Cardiac fibroblast (primary cell): ENCODE results near the gene EIF1AD.
A peak's percentile ranks its signal among the peaks of the same experiment; 100 is the strongest.

ENCODE experiments used
- DNase-seq, 2 donors: peaks; one replicate each; pipeline versions ENCODE4 v3.0.0 to v3.0.0-alpha.2; 2010; ENCODE audit warnings: low read depth in 2 of 2
- H3K4me3 ChIP-seq, 2 donors: replicated peaks in 1 of 2; 1 replicate in 1 of 2; 2 replicates in 1 of 2; pipeline ENCODE4 v1.5.1; 2011; ENCODE audit warnings: low read depth in 2 of 2, low read length in 2 of 2, mild to moderate bottlenecking in 2 of 2, moderate library complexity in 1 of 2
- TF ChIP-seq, protein P1 (sequence below): IDR thresholded peaks from one replicate; pipeline ENCODE4 v1.5.1; 2011; ENCODE audit warnings: low read depth, mild to moderate bottlenecking, low read length, inconsistent platforms

Gene EIF1AD

DNA sequence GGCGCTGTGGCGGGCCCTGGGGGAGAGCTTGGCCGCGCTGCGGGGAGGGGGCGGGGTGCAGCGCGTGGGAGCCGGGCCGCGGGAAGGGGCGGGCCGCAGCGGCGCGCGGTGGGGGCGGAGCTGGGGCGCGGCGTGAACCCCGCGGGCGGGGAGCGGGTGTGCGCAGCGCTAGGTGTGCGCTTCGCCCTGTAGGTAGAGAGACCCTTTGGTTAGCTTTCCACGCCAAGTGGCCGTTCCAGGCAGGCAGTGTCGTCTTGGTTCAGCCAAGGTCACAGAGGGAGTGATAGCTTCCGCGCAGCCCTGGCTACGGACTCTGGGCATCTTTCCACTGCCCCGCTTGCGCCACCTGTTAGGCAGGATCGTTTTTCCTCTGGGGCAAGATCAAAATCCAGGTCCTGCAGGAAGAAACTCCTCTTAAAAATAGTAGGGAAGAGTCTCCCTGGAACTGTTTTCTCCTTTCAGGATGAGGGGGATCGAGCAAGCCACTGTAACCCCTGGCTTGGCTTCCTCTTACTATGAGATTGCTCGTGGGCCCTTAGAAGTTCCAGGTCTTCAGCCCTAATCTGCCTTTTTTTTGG lies 780 bp upstream of the EIF1AD start:
- TF ChIP-seq, protein P1, sequence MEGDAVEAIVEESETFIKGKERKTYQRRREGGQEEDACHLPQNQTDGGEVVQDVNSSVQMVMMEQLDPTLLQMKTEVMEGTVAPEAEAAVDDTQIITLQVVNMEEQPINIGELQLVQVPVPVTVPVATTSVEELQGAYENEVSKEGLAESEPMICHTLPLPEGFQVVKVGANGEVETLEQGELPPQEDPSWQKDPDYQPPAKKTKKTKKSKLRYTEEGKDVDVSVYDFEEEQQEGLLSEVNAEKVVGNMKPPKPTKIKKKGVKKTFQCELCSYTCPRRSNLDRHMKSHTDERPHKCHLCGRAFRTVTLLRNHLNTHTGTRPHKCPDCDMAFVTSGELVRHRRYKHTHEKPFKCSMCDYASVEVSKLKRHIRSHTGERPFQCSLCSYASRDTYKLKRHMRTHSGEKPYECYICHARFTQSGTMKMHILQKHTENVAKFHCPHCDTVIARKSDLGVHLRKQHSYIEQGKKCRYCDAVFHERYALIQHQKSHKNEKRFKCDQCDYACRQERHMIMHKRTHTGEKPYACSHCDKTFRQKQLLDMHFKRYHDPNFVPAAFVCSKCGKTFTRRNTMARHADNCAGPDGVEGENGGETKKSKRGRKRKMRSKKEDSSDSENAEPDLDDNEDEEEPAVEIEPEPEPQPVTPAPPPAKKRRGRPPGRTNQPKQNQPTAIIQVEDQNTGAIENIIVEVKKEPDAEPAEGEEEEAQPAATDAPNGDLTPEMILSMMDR: peak; percentile 21
- DNase-seq: peak; percentile 45 to 46
- peak overlapping the region; percentile 67 to 91 for H3K4me3 ChIP-seq

DNA sequence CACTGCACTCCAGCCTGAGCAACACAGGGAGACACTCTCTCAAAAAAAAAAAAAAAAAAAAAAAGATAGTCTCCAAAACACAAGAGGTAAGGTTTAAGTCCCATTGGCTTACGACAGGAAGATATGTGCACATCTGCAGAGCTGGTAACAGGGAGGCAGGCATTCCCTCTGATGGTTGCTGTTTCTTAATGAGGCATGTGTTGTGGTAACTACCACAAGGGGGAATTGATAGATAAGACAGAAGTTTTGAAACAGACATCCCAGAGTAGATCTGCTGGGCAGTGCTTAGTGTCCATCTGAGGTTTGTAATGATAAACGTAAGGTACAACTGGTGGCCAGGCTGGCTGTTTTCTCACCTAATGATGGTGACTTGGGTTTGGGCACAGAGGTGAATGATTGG lies 4.7 kb downstream of the EIF1AD start:
- TF ChIP-seq, protein P1: no peak
- H3K4me3 ChIP-seq: no peak overlapping the region
- peak in 1 of 2 donors; percentile 15 for DNase-seq

DNA sequence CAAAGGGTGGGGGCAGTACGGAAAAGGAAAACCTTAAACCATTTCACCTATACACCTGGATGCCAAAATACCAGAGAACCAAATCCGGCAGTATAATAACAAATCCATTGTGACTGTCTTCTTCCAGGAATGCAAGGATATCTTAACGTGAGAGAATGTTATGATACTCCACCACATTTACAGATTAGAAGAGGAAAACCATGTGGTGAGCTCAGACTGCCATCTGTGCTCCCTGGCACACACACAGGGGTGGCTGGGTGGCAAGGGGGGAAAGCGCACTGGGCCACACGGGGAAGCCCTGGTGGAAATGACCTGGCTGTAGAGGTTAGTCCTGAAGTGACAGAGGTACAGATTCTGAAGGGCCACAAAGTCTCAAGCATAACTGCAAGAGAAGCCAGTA lies 9.9 kb downstream of the EIF1AD start:
- H3K4me3 ChIP-seq: no peak overlapping the region
- DNase-seq: no peak
- TF ChIP-seq, protein P1: no peak

DNA sequence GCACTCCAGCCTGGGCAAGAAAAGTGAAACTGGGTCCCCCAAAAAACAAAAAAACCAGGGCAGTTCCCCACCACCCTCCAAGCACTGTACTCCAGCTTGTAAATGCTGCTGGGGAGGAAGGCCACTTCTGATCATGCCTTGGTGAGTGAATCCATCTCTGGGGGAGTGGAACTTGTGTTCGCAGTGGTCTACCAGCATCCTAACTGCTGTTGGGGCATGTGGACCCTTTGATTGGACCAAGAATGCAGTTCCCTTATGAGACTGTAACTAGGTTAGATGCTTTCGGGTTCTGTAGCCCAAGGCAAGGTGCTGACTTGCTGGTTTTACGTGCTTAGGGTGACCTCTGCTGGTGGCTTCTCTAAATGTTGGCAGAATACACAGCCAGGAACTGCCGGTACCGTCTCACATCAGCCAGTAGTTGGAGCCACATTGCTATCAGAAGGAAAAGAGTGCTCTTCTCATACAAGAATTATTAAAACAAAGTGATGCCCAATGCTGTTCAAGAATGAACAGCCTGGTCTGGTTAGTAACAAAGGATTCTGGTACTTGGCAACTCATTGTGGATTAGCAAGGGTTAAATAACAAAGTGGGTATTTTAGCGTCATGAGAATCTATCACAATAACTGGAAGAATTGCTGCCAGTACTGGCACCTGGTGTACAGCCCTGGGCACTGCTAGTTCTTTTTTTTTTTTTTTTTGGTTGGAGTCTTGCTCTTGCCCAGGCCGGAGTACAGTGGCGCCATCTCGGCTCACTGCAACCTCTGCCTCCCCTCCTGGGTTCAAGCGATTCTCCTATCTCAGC lies 13.0 kb downstream of the EIF1AD start:
- no peak overlapping the region for H3K4me3 ChIP-seq
- TF ChIP-seq, protein P1: peak; percentile 82

DNA sequence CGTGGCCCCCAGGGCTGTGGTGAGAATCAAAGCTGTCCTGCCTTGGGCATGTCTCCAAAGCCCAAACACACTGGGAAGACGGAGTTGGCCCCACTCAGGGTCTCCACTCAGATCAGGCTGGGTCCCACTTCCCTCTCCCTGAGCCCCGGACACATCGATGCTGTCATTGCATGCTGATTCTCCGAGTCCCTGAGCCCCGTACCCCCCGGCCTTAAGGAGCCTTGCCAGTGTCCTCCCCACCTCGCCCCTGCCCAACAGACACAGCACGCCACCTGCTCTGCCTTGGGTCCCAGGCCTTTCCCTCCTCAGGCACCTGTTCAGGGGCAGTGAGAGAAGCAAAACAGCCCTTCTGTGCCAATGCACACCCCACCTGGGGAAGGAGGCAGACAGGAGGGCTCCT lies 14.6 kb downstream of the EIF1AD start:
- H3K4me3 ChIP-seq: no peak overlapping the region
- TF ChIP-seq, protein P1: no peak
- no peak for DNase-seq

More for the DNA sequence above, 13.0 kb downstream of the EIF1AD start:
- peak; percentile 98 for DNase-seq

DNA sequence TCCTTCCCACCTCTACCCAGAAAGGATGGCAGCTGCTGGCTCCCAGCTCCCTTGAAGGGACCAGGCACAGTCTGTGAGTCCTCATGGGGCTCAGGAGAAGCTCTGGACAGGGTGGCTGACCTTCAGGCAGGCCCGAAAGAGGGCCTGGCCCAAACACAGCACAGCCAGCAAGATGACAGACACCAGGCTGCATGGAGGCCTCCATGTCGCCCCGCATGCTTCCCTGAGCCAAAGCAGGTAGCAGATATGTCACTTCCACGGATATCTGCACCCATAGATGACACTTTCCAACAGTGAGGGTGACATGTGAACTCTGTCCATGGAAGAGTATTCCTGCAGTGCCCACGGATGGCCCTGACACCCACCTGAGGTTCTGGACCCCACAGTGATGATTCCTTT lies 18.4 kb downstream of the EIF1AD start:
- DNase-seq: no peak
- no peak overlapping the region for H3K4me3 ChIP-seq
- TF ChIP-seq, protein P1: no peak
